Body of pancreas (tissue), 4 donors: ENCODE data around the gene ACER3.

Experiments
- POLR2A ChIP-seq, 3 donors: fragments of 450-650 bp; IDR thresholded peaks; one replicate each; pipeline ENCODE4 v1.6.1; 2016; ENCODE audit warnings: antibody characterized with exemption in 3 of 3, mild to moderate bottlenecking in 2 of 3
- TF ChIP-seq, protein P1 (sequence below), 7 experiments: fragments of 450-650 bp in 4 of 7; fragments of 200-600 bp in 3 of 7; sonication (generic) in 3 of 7; IDR thresholded peaks; one replicate each; pipeline ENCODE4 v1.5.1; 2016 to 2019; ENCODE audit warnings: antibody characterized with exemption in 7 of 7

- TF ChIP-seq, protein P1, sequence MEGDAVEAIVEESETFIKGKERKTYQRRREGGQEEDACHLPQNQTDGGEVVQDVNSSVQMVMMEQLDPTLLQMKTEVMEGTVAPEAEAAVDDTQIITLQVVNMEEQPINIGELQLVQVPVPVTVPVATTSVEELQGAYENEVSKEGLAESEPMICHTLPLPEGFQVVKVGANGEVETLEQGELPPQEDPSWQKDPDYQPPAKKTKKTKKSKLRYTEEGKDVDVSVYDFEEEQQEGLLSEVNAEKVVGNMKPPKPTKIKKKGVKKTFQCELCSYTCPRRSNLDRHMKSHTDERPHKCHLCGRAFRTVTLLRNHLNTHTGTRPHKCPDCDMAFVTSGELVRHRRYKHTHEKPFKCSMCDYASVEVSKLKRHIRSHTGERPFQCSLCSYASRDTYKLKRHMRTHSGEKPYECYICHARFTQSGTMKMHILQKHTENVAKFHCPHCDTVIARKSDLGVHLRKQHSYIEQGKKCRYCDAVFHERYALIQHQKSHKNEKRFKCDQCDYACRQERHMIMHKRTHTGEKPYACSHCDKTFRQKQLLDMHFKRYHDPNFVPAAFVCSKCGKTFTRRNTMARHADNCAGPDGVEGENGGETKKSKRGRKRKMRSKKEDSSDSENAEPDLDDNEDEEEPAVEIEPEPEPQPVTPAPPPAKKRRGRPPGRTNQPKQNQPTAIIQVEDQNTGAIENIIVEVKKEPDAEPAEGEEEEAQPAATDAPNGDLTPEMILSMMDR (IDR thresholded peaks at IDR 0.05) = no peak
- TF ChIP-seq POLR2A (IDR thresholded peaks at IDR 0.05) = no peak
Observed at GRCh38 chr11:76889411-76889975, 28.8 kb downstream of the ACER3 start.
